Memory B cell (primary cell): ENCODE data around the gene PCNX3.
"Not testable (repeated sequence)": the region's sequence is repeated elsewhere in the genome, so short reads cannot be mapped to it uniquely, and the experiment has no call there.

ENCODE experiments used
- ATAC-seq: fragments of 150-1000 bp; cut with Tn5 transposase; 2 replicates; pipeline ENCODE4 v1.10.0; 2021; ENCODE audit warnings: low read depth, mild to moderate bottlenecking, moderate library complexity
- DNase-seq, 2 donors: peaks; one replicate each; pipeline ENCODE4 v3.0.0; 2022; ENCODE audit warnings: low spot score in 2 of 2
- H3K27ac Mint-ChIP-seq: one replicate; pipeline ENCODE4 v1.8.0; 2022; ENCODE audit warnings: mild to moderate bottlenecking, moderate library complexity, mixed read lengths
- H3K27me3 Mint-ChIP-seq: one replicate; pipeline ENCODE4 v1.8.0; 2022; ENCODE audit warnings: mixed read lengths
- H3K36me3 Mint-ChIP-seq: one replicate; pipeline ENCODE4 v1.8.0; 2022; ENCODE audit warnings: mild to moderate bottlenecking, mixed read lengths
- H3K4me1 Mint-ChIP-seq: one replicate; pipeline ENCODE4 v1.8.0; 2022; ENCODE audit warnings: mixed read lengths
- H3K4me3 Mint-ChIP-seq: one replicate; pipeline ENCODE4 v1.8.0; 2022; ENCODE audit warnings: mild to moderate bottlenecking, moderate library complexity, mixed read lengths
- H3K9me3 Mint-ChIP-seq: one replicate; pipeline ENCODE4 v1.8.0; 2022; ENCODE audit warnings: mixed read lengths

The PCNX3 gene

DNA sequence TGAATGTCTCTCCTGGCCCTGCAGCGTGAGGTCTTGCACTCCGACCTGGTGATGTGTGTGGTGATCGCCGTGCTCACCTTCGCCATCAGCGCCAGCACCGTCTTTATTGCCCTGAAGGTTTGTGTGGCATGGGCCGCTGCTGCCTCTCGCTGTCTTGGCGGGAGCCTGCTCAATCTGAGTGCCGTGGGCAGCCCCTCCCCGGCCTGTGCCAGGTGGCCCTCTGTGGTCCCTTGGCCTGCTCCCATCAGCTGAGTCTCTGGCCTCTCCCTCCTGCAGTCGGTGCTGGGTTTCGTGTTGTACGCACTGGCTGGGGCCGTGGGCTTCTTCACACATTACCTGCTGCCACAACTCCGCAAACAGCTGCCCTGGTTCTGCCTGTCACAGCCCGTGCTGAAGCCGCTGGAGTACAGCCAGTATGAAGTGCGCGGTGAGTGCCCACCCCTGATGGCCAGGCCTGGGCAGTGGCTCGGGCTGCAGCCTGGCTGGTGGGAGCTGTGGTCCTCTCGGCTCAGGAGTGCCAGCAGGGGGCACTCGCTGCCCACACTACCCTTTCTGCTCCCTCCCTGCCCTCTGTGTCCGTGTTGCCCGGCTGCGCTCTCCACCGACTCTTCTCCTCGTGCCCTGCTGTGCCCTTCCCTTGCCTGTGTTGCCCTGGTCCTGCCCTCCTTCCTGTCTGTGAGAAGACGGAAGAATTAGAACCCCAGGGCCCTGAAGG is 10.2 kb downstream of the PCNX3 start:
- DNase-seq (peak; percentile 61 to 73), ATAC-seq (peak; percentile 96)
- H3K36me3 Mint-ChIP-seq = peaks cover 10% of the 10 kb centered on the region
- no peak overlapping the region for H3K4me3 Mint-ChIP-seq
- no peak overlapping the region for H3K27ac Mint-ChIP-seq
- H3K27me3 Mint-ChIP-seq = no peaks in the 10 kb centered on the region
- no peaks in the 10 kb centered on the region for H3K9me3 Mint-ChIP-seq
- peaks cover 7% of the 10 kb centered on the region for H3K4me1 Mint-ChIP-seq

GRCh38 chr11:65627202-65627601 is 11.6 kb downstream of the PCNX3 start:
- H3K27me3 Mint-ChIP-seq = no peaks in the 10 kb centered on the region
- H3K27ac Mint-ChIP-seq = no peak overlapping the region
- no peak for DNase-seq
- H3K4me3 Mint-ChIP-seq = no peak overlapping the region
- ATAC-seq = no peak
- H3K36me3 Mint-ChIP-seq = peaks cover 8% of the 10 kb centered on the region
- H3K9me3 Mint-ChIP-seq = no peaks in the 10 kb centered on the region
- H3K4me1 Mint-ChIP-seq = peaks cover 4% of the 10 kb centered on the region

DNA sequence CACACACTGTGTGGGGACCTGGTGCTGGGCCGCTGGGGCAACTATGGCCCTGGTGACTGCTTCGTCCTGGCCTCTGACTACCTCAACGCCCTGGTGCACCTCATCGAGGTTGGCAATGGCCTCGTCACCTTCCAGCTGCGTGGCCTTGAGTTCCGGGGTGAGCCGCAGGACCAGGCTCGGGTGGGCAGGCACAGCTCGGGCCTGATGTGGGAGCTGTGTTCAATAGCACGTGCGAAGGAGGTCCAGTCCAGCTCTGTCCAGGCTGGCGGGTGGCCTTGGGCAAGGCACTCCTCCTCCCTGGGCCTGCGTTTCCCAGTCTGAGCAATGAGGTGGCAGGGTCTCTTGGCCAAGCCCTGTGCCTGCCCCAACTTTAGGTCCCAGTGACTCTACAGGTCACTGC is 14.0 kb downstream of the PCNX3 start:
- Mint-ChIP-seq H3K36me3 (peaks cover 4% of the 10 kb centered on the region), H3K4me1 (peaks cover 10% of the 10 kb centered on the region), H3K27ac (no peak overlapping the region), H3K4me3 (no peak overlapping the region), H3K27me3 (no peaks in the 10 kb centered on the region), H3K9me3 (no peaks in the 10 kb centered on the region)
- ATAC-seq (no peak), DNase-seq (no peak)

DNA sequence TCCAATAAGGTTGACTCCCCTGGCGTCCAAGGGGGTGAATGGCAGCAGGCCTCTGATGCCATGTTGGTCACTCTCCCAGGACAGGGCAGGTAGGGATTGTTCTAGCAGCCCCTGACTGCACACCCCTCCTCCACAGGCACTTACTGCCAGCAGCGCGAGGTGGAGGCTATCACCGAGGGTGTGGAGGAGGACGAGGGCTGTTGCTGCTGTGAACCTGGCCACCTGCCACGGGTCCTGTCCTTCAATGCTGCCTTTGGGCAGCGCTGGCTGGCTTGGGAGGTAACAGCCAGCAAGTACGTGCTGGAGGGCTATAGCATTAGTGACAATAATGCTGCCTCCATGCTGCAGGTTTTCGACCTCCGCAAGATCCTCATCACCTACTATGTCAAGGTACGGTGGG is 14.6 kb downstream of the PCNX3 start:
- ATAC-seq (no peak), DNase-seq (no peak)
- Mint-ChIP-seq H3K4me1 (peaks cover 10% of the 10 kb centered on the region), H3K36me3 (peaks cover 8% of the 10 kb centered on the region), H3K4me3 (no peak overlapping the region), H3K27ac (no peak overlapping the region), H3K27me3 (no peaks in the 10 kb centered on the region), H3K9me3 (no peaks in the 10 kb centered on the region)

DNA sequence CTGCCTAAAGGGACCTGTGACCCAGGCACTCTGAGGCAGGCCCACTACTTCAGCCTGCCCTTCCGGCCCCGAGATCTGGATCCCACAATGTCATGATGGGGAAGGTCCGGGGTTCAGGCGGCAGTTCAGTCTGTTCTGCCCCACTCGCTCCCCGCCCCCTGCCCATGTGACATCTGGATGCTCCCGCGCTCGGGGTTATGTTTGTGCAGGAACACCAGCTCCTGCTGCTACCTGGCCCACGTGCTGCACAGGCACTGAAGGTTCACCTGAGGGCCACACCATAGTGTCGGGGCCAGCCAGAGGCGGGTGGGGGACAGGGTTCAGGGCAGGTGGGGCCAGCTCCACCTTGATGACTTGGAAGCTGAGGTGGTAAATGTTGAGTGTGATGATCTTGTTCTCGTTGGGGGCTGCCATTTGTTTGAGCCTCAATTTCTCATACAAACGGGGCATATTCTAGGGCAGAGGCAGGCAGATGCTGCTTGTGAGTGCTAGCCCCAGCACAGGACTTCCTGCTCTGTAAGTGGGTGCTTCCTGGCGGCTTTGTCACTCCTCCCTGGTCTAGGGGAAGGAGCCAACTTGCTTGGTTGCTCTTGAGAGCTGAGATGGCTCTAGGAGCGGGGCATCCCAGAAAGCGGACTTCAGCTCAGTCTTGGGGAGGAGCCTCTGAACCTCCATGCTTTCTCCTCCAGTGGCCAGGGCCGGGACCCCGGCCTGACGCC is 18.0 kb downstream of the PCNX3 start:
- peaks cover 7% of the 10 kb centered on the region for H3K36me3 Mint-ChIP-seq
- H3K4me1 Mint-ChIP-seq = peaks cover 13% of the 10 kb centered on the region
- H3K4me3 Mint-ChIP-seq = no peak overlapping the region
- no peak overlapping the region for H3K27ac Mint-ChIP-seq
- DNase-seq = no peak
- H3K9me3 Mint-ChIP-seq = no peaks in the 10 kb centered on the region
- H3K27me3 Mint-ChIP-seq = no peaks in the 10 kb centered on the region
- ATAC-seq = no peak

- peaks cover 7% of the 10 kb centered on the region for H3K36me3 Mint-ChIP-seq
- no peaks in the 10 kb centered on the region for H3K9me3 Mint-ChIP-seq
- H3K27ac Mint-ChIP-seq = no peak overlapping the region
- ATAC-seq = no peak
- H3K4me3 Mint-ChIP-seq = no peak overlapping the region
- H3K27me3 Mint-ChIP-seq = no peaks in the 10 kb centered on the region
- no peak for DNase-seq
- H3K4me1 Mint-ChIP-seq = peaks cover 16% of the 10 kb centered on the region
These were observed 18.5 kb downstream of the PCNX3 start for GRCh38 chr11:65634109-65634436.

DNA sequence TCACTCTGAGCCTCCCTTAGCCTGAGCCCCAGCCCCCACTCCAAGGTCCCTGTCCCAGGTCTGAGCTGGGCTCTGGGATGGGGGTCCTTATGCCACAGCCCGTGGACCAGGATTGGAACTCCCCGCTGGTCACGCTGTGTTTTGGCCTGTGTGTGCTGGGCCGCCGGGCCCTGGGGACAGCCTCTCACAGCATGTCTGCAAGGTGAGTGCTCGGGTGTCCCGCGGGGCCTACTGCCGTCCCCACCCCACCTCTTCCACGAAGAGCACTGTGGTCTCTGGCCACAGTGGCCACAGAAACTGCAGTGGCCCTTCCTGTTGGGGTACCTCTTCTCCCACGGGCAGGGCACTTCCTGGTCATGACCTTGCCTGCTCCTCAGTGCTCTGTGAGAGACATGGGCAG is 18.9 kb downstream of the PCNX3 start:
- H3K9me3 Mint-ChIP-seq = no peaks in the 10 kb centered on the region
- DNase-seq = no peak
- no peaks in the 10 kb centered on the region for H3K27me3 Mint-ChIP-seq
- H3K36me3 Mint-ChIP-seq = peaks cover 5% of the 10 kb centered on the region
- no peak overlapping the region for H3K4me3 Mint-ChIP-seq
- peaks cover 17% of the 10 kb centered on the region for H3K4me1 Mint-ChIP-seq
- H3K27ac Mint-ChIP-seq = no peak overlapping the region
- no peak for ATAC-seq

- Mint-ChIP-seq H3K27me3 (no peaks in the 10 kb centered on the region), H3K4me1 (peaks cover 19% of the 10 kb centered on the region), H3K27ac (no peak overlapping the region), H3K36me3 (peaks cover 5% of the 10 kb centered on the region), H3K9me3 (no peaks in the 10 kb centered on the region), H3K4me3 (no peak overlapping the region)
- no peak for ATAC-seq
- no peak for DNase-seq
These were observed 19.5 kb downstream of the PCNX3 start for GRCh38 chr11:65634905-65635731.

DNA sequence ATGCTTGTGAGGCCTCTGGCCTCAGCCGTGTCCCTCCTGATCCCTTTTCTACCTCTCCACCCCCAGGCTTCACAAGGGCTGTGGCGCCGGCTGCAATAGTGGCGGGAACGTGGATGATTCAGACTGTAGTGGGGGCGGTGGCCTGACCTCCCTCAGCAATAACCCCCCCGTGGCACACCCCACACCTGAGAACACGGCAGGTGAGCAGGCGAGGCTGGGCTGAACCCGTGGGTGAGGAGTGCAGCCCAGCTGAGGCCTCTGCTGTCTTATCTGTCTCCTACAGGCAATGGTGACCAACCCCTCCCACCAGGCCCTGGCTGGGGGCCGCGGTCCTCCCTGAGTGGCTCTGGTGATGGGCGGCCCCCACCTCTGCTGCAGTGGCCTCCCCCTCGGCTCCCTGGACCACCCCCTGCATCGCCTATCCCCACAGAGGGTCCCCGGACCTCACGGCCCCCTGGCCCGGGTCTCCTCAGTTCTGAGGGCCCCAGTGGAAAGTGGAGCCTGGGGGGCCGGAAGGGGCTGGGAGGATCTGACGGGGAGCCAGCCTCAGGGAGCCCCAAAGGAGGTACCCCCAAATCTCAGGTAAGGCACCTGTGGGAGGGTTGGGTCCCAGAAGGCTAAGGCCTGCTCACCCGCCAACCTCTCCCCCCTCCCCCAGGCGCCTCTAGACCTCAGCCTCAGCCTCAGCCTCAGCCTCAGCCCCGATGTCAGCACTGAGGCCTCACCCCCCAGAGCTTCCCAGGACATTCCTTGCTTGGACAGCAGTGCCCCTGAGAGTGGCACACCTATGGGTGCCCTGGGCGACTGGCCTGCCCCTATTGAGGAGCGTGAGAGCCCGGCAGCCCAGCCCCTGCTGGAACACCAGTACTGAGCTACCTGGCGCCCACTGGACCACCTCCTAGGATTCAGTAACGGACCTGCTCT is 20.8 kb downstream of the PCNX3 start:
- peaks cover 10% of the 10 kb centered on the region for H3K36me3 Mint-ChIP-seq
- H3K4me1 Mint-ChIP-seq = peaks cover 23% of the 10 kb centered on the region
- no peaks in the 10 kb centered on the region for H3K27me3 Mint-ChIP-seq
- ATAC-seq (no peak), DNase-seq (no peak)
- peak overlapping the region; percentile 41 for H3K4me3 Mint-ChIP-seq
- H3K9me3 Mint-ChIP-seq = no peaks in the 10 kb centered on the region
- H3K27ac Mint-ChIP-seq = no peak overlapping the region

- no peak for ATAC-seq
- Mint-ChIP-seq H3K9me3 (no peaks in the 10 kb centered on the region), H3K36me3 (peaks cover 10% of the 10 kb centered on the region), H3K27me3 (no peaks in the 10 kb centered on the region), H3K27ac (peak overlapping the region; percentile 97), H3K4me1 (peaks cover 30% of the 10 kb centered on the region), H3K4me3 (peak overlapping the region; percentile 95)
- no peak for DNase-seq
These were observed 21.5 kb downstream of the PCNX3 start for GRCh38 chr11:65637032-65637557.

GRCh38 chr11:65637794-65638419 is 22.3 kb downstream of the PCNX3 start, which contains the start of gene SIPA1:
TSS of gene SIPA1 (plus strand) at chr11:65638101. CDS start at chr11:65640922, 2,821 bp downstream.
- ATAC-seq (peak; percentile 33), DNase-seq (peak; percentile 79 to 84)
- no peaks in the 10 kb centered on the region for H3K27me3 Mint-ChIP-seq
- H3K27ac Mint-ChIP-seq = peak within 1 kb of the TSS; percentile 97
- H3K4me1 Mint-ChIP-seq = peaks cover 31% of the 10 kb centered on the region
- H3K9me3 Mint-ChIP-seq = no peaks in the 10 kb centered on the region
- H3K36me3 Mint-ChIP-seq = peaks cover 10% of the 10 kb centered on the region
- peak within 1 kb of the TSS; percentile 95 for H3K4me3 Mint-ChIP-seq

DNA sequence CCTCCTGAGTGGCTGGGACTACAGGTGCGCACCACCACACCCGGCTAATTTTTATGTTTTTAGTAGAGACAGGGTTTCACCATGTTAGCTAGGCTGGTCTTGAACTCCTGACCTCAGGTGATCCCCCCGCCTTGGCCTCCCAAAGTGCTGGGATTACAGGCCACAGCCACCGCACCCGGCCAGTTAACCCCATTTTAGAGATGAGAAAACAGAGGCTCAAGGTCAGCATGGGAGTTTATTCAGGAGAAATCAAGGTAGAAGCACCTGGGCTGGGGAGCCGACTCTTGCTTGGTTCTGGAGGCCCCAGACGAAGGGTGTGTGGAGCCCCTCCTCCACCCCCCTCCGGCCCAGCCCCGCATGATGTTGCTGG is 23.6 kb downstream of the PCNX3 start:
- Mint-ChIP-seq H3K36me3 (peaks cover 18% of the 10 kb centered on the region), H3K27ac (peak overlapping the region; percentile 97), H3K4me3 (peak overlapping the region; percentile 95), H3K4me1 (peaks cover 33% of the 10 kb centered on the region)
- H3K9me3 Mint-ChIP-seq, ATAC-seq, DNase-seq, H3K27me3 Mint-ChIP-seq: not testable (repeated sequence)
